ENCODE data around the gene CDKN2C.
"Not testable (repeated sequence)": the region's sequence is repeated elsewhere in the genome, so short reads cannot be mapped to it uniquely, and the experiment has no call there.

The CDKN2C gene

DNA sequence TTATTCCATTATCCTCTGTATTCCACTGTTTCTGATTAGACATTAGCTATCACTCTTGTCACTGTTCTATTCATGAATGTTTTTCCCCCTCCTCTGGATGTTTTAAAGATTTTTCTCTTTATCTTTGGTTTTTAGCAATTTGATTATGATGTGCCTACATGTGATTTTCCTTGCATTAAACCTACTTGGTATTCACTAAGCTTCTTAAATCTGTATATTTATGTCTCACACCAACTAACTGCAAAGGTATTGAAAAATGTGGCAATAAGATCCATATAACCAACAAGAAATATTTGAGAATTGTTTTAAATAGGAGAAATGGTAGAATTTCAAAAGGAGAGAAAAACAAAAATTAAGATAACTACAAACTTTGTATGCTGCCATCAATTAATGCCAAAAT is 35.2 kb upstream of the CDKN2C start:
- H3K27ac ChIP-seq: no peak overlapping the region
- TF ChIP-seq, protein P1, sequence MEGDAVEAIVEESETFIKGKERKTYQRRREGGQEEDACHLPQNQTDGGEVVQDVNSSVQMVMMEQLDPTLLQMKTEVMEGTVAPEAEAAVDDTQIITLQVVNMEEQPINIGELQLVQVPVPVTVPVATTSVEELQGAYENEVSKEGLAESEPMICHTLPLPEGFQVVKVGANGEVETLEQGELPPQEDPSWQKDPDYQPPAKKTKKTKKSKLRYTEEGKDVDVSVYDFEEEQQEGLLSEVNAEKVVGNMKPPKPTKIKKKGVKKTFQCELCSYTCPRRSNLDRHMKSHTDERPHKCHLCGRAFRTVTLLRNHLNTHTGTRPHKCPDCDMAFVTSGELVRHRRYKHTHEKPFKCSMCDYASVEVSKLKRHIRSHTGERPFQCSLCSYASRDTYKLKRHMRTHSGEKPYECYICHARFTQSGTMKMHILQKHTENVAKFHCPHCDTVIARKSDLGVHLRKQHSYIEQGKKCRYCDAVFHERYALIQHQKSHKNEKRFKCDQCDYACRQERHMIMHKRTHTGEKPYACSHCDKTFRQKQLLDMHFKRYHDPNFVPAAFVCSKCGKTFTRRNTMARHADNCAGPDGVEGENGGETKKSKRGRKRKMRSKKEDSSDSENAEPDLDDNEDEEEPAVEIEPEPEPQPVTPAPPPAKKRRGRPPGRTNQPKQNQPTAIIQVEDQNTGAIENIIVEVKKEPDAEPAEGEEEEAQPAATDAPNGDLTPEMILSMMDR (conservative IDR thresholded peaks at IDR 0.05): no peak

DNA sequence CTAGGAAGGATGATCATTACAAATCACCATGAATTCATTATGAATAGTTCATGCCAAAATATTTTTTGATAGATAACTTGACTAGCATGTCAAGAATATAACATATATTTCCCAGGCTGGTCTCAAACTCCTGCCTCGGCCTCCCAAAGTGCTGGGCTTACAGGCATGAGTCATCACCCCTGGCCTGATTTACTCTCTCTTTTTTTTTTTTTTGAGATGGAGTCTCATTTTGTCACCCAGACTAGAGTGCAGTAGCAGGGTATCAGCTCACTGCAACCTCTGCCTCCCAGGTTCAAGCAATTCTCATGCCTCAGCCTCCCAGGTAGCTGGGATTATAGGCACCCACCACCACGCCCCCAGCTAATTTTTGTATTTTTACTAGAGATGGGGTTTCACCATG is 34.8 kb upstream of the CDKN2C start:
- not testable (repeated sequence) for H3K27ac ChIP-seq

DNA sequence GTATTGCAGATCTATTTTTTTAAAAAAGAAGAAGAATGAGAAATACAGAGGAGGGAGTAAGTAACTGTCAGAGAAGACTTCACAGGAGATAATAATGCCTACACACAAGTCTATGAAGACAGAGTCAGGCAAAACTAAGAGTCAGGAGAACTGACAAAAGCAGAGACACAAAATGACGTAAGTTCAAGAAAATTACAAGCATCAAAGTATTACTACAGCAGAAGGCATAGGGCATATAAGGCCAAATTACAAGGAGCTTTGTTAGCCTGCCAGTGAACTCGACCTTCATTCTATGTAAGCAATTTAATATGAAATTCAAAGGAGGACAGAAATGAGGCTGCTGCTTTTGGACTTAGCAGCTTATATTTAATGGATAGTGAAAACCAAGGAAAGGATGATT is 33.7 kb upstream of the CDKN2C start:
- H3K27ac ChIP-seq: no peak overlapping the region
- TF ChIP-seq, protein P1 (conservative IDR thresholded peaks at IDR 0.05): no peak

DNA sequence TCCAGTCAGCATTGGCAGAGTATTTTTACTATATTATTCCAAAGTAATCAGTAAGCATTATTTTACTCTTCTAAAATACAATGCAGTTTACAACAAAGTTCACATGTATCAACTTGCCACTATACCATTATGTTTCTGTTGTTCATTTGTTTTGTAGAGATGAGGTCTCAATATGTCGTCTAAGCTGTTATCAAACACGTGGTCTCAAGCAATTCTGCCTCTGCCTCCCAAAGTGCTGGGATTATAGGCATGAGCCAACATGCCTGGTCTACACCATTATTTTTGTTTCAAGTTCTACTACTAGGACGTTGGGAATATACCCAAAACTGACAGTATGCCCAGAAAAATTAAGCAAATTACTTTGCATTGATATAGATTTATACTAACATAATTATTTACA is 29.8 kb upstream of the CDKN2C start:
- no peak overlapping the region for H3K27ac ChIP-seq
- TF ChIP-seq, protein P1 (conservative IDR thresholded peaks at IDR 0.05): no peak

DNA sequence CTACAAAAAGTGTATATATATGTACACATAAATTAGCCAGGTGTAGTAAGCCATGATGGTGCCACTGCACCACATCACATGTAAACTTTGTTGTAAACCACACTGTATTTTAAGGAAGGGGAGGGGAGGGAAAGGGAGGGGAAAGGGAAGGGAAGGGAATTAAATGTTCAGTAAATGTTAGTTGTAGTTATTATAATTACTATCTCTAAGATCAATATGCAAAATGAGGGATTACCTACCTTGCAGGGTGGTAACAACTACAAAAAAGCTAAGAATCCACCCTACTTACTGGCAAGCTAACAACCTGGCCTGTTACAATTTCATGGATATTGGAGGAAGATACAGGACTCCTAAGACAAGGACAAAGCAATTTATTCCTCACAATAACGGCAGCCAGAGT is 27.7 kb upstream of the CDKN2C start:
- TF ChIP-seq, protein P1 (conservative IDR thresholded peaks at IDR 0.05): no peak
- no peak overlapping the region for H3K27ac ChIP-seq

DNA sequence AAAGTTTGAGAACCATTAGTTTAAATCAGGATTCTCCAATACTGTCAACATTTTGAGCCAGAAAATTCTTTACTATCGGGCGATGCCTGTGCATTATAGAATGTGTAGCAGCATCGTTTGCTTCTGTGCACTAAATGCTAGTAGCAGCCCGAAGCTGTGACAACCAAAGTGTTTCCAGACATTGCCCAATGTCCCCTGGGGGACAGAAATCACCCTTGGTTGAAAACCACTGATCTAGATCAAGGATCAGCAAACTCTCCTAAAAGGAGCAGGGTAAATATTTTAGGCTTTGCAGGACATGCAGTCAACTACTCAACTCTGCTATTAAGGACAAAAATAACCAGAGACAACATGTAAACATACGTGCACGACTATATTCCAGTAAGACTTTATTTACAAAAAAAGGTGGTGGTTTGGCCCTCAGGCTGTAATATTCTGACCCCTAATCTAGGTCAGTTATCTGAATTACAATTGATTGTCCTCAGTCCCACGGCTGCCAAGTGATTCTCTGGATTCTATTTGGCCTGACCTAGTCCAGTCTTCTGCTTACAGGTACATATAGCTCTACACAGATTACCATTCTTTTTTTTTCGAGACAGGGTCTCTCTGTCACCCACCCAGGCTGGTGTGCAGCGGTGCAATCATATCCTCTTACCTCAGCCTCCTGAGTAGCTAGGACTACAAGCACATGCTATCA is 20.6 kb upstream of the CDKN2C start:
- TF ChIP-seq, protein P1 (conservative IDR thresholded peaks at IDR 0.05): no peak
- peak overlapping the region; percentile 77 for H3K27ac ChIP-seq

DNA sequence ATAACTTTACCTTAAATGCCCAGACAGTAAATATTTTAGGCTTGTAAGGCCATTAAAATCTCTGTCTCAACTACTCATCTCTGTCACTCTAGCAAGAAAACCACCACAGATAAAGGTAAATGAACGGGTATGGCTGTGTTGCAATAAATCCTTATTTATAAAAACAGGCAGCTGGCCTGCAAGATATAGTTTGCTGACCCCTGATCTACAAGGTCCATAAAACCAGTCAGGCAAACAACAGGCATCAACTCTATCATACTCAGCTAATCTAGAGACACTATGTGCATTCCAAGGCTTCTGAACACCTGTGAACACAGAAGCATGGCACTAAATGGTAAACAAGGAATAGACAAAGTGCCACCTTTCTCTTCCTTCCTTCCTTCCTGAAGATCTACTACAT is 19.6 kb upstream of the CDKN2C start:
- TF ChIP-seq, protein P1 (conservative IDR thresholded peaks at IDR 0.05): no peak
- H3K27ac ChIP-seq: peak overlapping the region; percentile 77

DNA sequence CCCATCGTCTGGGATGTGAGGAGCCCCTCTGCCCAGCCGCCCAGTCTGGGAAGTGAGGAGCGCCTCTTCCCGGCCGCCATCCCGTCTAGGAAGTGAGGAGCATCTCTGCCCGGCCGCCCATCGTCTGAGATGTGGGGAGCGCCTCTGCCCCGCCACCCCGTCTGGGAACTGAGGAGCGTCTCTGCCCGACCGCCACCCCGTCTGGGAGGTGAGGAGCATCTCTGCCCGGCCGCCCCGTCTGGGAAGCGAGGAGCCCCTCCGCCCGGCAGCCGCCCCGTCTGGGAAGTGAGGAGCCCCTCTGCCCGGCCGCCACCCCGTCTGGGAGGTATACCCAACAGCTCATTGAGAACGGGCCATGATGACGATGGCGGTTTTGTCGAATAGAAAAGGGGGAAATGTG is 17.5 kb upstream of the CDKN2C start:
- not testable (repeated sequence) for H3K27ac ChIP-seq

DNA sequence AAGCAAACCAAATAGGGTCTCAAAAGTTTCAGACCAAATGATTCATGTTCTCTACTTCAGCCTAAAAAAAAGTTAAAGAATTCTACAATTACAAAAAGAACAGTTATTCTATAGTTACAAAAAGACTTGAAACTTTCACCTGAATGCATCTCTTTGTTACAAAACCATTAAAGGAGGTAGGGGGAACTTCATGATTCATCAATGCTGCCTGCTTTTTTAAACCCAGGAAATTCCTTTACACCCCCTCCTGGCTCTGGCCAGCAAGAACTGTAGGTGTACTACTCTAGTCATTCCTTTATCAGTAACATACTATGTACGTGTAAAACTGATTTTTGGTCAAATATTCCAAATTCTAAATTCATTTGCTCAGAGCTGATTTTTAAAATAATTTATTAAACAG is 14.9 kb upstream of the CDKN2C start:
- TF ChIP-seq, protein P1 (conservative IDR thresholded peaks at IDR 0.05): no peak

More for the DNA sequence above, 14.9 kb upstream of the CDKN2C start:
- H3K27ac ChIP-seq: no peak overlapping the region
